CD14-positive monocyte (primary cell): ENCODE results near the gene DOK6. TPM values are rescaled to one million over a fixed set of nuclear protein-coding genes. Genes with fewer than 3 reads are reported as not detected.

Experiments used
- DNase-seq, 3 donors: peaks; one replicate each; pipeline ENCODE4 v3.0.0-alpha.2; 2011 to 2022
- H2AFZ ChIP-seq: 2 replicates; pipeline ENCODE4 v1.6.0; 2012; ENCODE audit warnings: mild to moderate bottlenecking, low read depth, low read length, inconsistent platforms; ENCODE audit not compliant: insufficient read depth, poor library complexity, severe bottlenecking
- H3K27ac ChIP-seq, 2 donors: 1 replicate in 1 of 2; 2 replicates in 1 of 2; pipeline ENCODE4 v1.5.1; 2012 to 2013; ENCODE audit warnings: low read length in 2 of 2, control low read depth in 1 of 2, inconsistent platforms in 1 of 2, low read depth in 1 of 2, mild to moderate bottlenecking in 1 of 2
- H3K27me3 ChIP-seq, 2 donors: one replicate each; pipeline versions ENCODE4 v1.6.0 to v1.6.1; 2011 to 2013; ENCODE audit warnings: low read length in 2 of 2; ENCODE audit not compliant: control insufficient read depth in 2 of 2, insufficient read depth in 2 of 2
- H3K36me3 ChIP-seq, 2 donors: replicated peaks in 1 of 2; 1 replicate in 1 of 2; 2 replicates in 1 of 2; pipeline versions ENCODE4 v1.5.1 to v1.6.1; 2012 to 2013; ENCODE audit warnings: low read length in 2 of 2, control low read depth in 1 of 2, inconsistent platforms in 1 of 2, mild to moderate bottlenecking in 1 of 2; ENCODE audit not compliant: insufficient read depth in 2 of 2, control insufficient read depth in 1 of 2
- H3K4me1 ChIP-seq, 2 donors: 1 replicate in 1 of 2; 2 replicates in 1 of 2; pipeline versions ENCODE4 v1.5.1 to v1.6.1; 2012 to 2013; ENCODE audit warnings: low read length in 2 of 2, control low read depth in 1 of 2, inconsistent platforms in 1 of 2, mild to moderate bottlenecking in 1 of 2, moderate library complexity in 1 of 2; ENCODE audit not compliant: insufficient read depth in 2 of 2, control insufficient read depth in 1 of 2
- H3K4me2 ChIP-seq: replicated peaks from 2 replicates; pipeline ENCODE3; 2012; ENCODE audit warnings: low read length, moderate library complexity, mild to moderate bottlenecking; ENCODE audit not compliant: poor library complexity, severe bottlenecking; ENCODE audit errors: extremely low read depth
- H3K4me3 ChIP-seq, 3 experiments: fragments of 200-600 bp in 1 of 3; sonication (generic) in 1 of 3; replicated peaks in 1 of 3; 1 replicate in 2 of 3; 2 replicates in 1 of 3; pipeline ENCODE4 v1.5.1; 2011 to 2013; ENCODE audit warnings: low read length in 3 of 3, mild to moderate bottlenecking in 3 of 3, control low read depth in 2 of 3, low read depth in 2 of 3, inconsistent platforms in 1 of 3, moderate library complexity in 1 of 3
- H3K79me2 ChIP-seq: 2 replicates; pipeline ENCODE4 v1.6.0; 2012; ENCODE audit warnings: mild to moderate bottlenecking, control low read depth, inconsistent platforms, low read length, moderate library complexity; ENCODE audit not compliant: insufficient read depth
- H3K9ac ChIP-seq: 2 replicates; pipeline ENCODE4 v1.6.0; 2017; ENCODE audit warnings: low read length, mild to moderate bottlenecking; ENCODE audit not compliant: insufficient read depth, poor library complexity, severe bottlenecking
- H3K9me3 ChIP-seq, 2 donors: replicated peaks in 1 of 2; 1 replicate in 1 of 2; 2 replicates in 1 of 2; pipeline versions ENCODE4 v1.5.1 to v1.6.1; 2012 to 2013; ENCODE audit warnings: low read length in 2 of 2, control low read depth in 1 of 2; ENCODE audit not compliant: control insufficient read depth in 1 of 2, insufficient read depth in 1 of 2
- H4K20me1 ChIP-seq: 2 replicates; pipeline ENCODE4 v1.6.0; 2012; ENCODE audit warnings: mild to moderate bottlenecking, low read length, control low read depth, moderate library complexity; ENCODE audit not compliant: insufficient read depth
- H3K27ac Mint-ChIP-seq, 7 donors: one replicate each; pipeline ENCODE4 v1.8.0; 2020; ENCODE audit warnings: mild to moderate bottlenecking in 7 of 7, mixed read lengths in 7 of 7, moderate library complexity in 6 of 7, inconsistent platforms in 2 of 7
- H3K27me3 Mint-ChIP-seq, 3 donors: one replicate each; pipeline ENCODE4 v1.8.0; 2021 to 2022; ENCODE audit warnings: low read depth in 3 of 3, mild to moderate bottlenecking in 3 of 3, mixed read lengths in 3 of 3, moderate library complexity in 3 of 3, inconsistent platforms in 1 of 3
- H3K36me3 Mint-ChIP-seq, 2 donors: one replicate each; pipeline ENCODE4 v1.8.0; 2020; ENCODE audit warnings: mixed read lengths in 2 of 2, inconsistent platforms in 1 of 2, mild to moderate bottlenecking in 1 of 2
- H3K4me1 Mint-ChIP-seq: one replicate; pipeline ENCODE4 v1.8.0; 2020; ENCODE audit warnings: mild to moderate bottlenecking, mixed read lengths
- H3K4me3 Mint-ChIP-seq, 2 donors: one replicate each; pipeline ENCODE4 v1.8.0; 2020; ENCODE audit warnings: mild to moderate bottlenecking in 2 of 2, mixed read lengths in 2 of 2, moderate library complexity in 1 of 2
- H3K9me3 Mint-ChIP-seq, 7 donors: one replicate each; pipeline ENCODE4 v1.8.0; 2020 to 2022; ENCODE audit warnings: mixed read lengths in 7 of 7, mild to moderate bottlenecking in 6 of 7, moderate library complexity in 6 of 7, inconsistent platforms in 2 of 7
- CTCF ChIP-seq: fragments of 200-600 bp; IDR thresholded peaks from one replicate; pipeline ENCODE4 v1.8.0; 2022; ENCODE audit warnings: antibody characterized with exemption, mild to moderate bottlenecking
- WGBS: methylation state at CpG from one replicate; pipeline ENCODE4 v1.1.5; 2013; ENCODE audit warnings: missing lambda C conversion rate; ENCODE audit not compliant: insufficient coverage; 5-methylcytosine and 5-hydroxymethylcytosine counted together
- intact Hi-C, 2 donors: fragments of 100-400 bp; cut with micrococcal nuclease; formaldehyde crosslinking; loops; one replicate each; pipeline versions ENCODE4 v1.15.0 to v1.15.1; 2023
- polyA plus RNA-seq, 3 donors: library from polyadenylated mRNA; depleted of rRNA in 1 of 3; unstranded in 2 of 3; stranded (reverse) in 1 of 3; fragments of 300-500 nt in 2 of 3; fragments of >200 nt in 1 of 3; fragmentation: Illumina TruSeq in 2 of 3; gene quantifications; 1 replicate in 2 of 3; 2 replicates in 1 of 3; pipeline ENCODE4 v1.2.3, GENCODE V29; 2012 to 2021

The DOK6 gene
- polyA plus RNA-seq, 3 donors, result not detected

GRCh38 chr18:69870736-69871135, 470.0 kb downstream of the DOK6 start:
- no peak for TF ChIP-seq CTCF
- intact Hi-C loops, result no loop called here
- no peak for DNase-seq
- Mint-ChIP-seq H3K27me3 (peaks cover 0 to 1% (median 0%) of the 10 kb centered on the region in 3 donors), H3K4me3 (no peak overlapping the region), H3K27ac (no peak overlapping the region), H3K9me3 (peaks cover 0 to 3% (median 0%) of the 10 kb centered on the region in 7 donors), H3K4me1 (no peaks in the 10 kb centered on the region), H3K36me3 (no peaks in the 10 kb centered on the region)
- no peaks in the 10 kb centered on the region for H3K27me3 ChIP-seq
- H4K20me1 ChIP-seq, result no peaks in the 10 kb centered on the region
- no peaks in the 10 kb centered on the region for H3K79me2 ChIP-seq
- no peaks in the 10 kb centered on the region for H3K4me1 ChIP-seq
- H3K9me3 ChIP-seq, result no peaks in the 10 kb centered on the region
- H3K9ac ChIP-seq, result no peak overlapping the region
- H2AFZ ChIP-seq, result no peak overlapping the region
- WGBS, result 95% methylated on average over 2 of the region's 4 CpGs
- no peaks in the 10 kb centered on the region for H3K36me3 ChIP-seq
- no peak overlapping the region for H3K4me2 ChIP-seq
- H3K27ac ChIP-seq, result no peak overlapping the region
- H3K4me3 ChIP-seq, result no peak overlapping the region

DNA sequence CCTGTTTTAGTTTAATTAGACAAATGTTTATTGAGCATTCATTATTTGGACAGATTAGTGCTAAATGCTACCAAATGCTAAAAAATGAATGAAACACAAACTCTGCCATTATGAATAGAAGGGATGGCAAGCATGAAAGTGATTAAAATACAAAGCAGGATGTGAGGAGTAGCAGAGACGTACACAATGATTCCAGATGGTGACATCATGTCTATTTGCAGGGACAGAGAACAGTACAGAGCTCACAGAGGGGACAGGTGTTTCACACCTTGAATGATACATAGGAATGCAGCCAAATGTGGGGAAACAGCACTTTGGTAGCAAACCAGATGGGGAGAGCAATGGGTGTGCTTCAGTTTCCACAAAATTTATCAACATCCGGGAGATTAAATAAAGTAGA, 470.7 kb downstream of the DOK6 start:
- no peak overlapping the region for H3K27ac Mint-ChIP-seq
- no peaks in the 10 kb centered on the region for H3K9me3 ChIP-seq
- no peaks in the 10 kb centered on the region for H3K4me1 Mint-ChIP-seq
- H3K27me3 ChIP-seq, result no peaks in the 10 kb centered on the region
- H3K9ac ChIP-seq, result no peak overlapping the region
- H3K4me2 ChIP-seq, result no peak overlapping the region
- H3K36me3 ChIP-seq, result no peaks in the 10 kb centered on the region
- no peak overlapping the region for H3K4me3 ChIP-seq
- no peak overlapping the region for H3K27ac ChIP-seq
- H3K27me3 Mint-ChIP-seq, result peaks cover 0 to 1% (median 0%) of the 10 kb centered on the region in 3 donors
- H3K9me3 Mint-ChIP-seq, result peaks cover 0 to 3% (median 0%) of the 10 kb centered on the region in 7 donors
- no peak overlapping the region for H2AFZ ChIP-seq
- no peaks in the 10 kb centered on the region for H4K20me1 ChIP-seq
- no peaks in the 10 kb centered on the region for H3K79me2 ChIP-seq
- no peak for DNase-seq
- no peaks in the 10 kb centered on the region for H3K36me3 Mint-ChIP-seq
- TF ChIP-seq CTCF, result no peak
- H3K4me3 Mint-ChIP-seq, result no peak overlapping the region
- H3K4me1 ChIP-seq, result no peaks in the 10 kb centered on the region
- whole genome bisulfite sequencing, result 83% methylated on average over 1 of the region's 2 CpGs
- intact Hi-C loops, result no loop called here
